ENCODE results near the gene CMPK2.

GRCh38 chr2:6887751-6888192 lies 22.1 kb upstream of the CMPK2 start:
- TF ChIP-seq, protein P1, sequence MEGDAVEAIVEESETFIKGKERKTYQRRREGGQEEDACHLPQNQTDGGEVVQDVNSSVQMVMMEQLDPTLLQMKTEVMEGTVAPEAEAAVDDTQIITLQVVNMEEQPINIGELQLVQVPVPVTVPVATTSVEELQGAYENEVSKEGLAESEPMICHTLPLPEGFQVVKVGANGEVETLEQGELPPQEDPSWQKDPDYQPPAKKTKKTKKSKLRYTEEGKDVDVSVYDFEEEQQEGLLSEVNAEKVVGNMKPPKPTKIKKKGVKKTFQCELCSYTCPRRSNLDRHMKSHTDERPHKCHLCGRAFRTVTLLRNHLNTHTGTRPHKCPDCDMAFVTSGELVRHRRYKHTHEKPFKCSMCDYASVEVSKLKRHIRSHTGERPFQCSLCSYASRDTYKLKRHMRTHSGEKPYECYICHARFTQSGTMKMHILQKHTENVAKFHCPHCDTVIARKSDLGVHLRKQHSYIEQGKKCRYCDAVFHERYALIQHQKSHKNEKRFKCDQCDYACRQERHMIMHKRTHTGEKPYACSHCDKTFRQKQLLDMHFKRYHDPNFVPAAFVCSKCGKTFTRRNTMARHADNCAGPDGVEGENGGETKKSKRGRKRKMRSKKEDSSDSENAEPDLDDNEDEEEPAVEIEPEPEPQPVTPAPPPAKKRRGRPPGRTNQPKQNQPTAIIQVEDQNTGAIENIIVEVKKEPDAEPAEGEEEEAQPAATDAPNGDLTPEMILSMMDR (conservative IDR thresholded peaks at IDR 0.05; ENCODE audit: low read depth, low read length), result no peak
- TF ChIP-seq EZH2 (IDR thresholded peaks at IDR 0.05; ENCODE audit: low read length, unreplicated experiment), result no peak
